IMR-90 (cell line): ENCODE measurements around the gene TWIST1. TPM values are rescaled to one million over a fixed set of nuclear protein-coding genes. Genes with fewer than 3 reads are reported as not detected.

Experiments used
- ATAC-seq: fragments of 200-7000 bp; cut with Tn5 transposase; 2 replicates; pipeline ENCODE4 v1.9.1; 2020; ENCODE audit warnings: low read depth, mild to moderate bottlenecking, moderate library complexity
- BruUV-seq: library from RNA; stranded (reverse); fragments of 400-500 nt; replicated peaks from 2 replicates; lab custom pipeline; 2021; lab: Mats Ljungman, UMichigan
- CTCF ChIA-PET: fragments of 300-600 bp; formaldehyde crosslinking; extraction: SDS; loops from one replicate; lab custom pipeline; 2021; ENCODE audit warnings: antibody characterized with exemption; lab: Yijun Ruan, JAX
- POLR2A ChIA-PET: fragments of 300-600 bp; sonication (Branson Sonifier 250); formaldehyde crosslinking; loops from one replicate; lab custom pipeline; 2022; ENCODE audit warnings: antibody characterized with exemption; ENCODE audit not compliant: unreplicated experiment; lab: Charles Lee
- DNase-seq: peaks from one replicate; pipeline ENCODE4 v3.0.0; 2013
- H2AFZ ChIP-seq: replicated peaks from 2 replicates; pipeline ENCODE3; 2013; ENCODE audit warnings: low read length, mild to moderate bottlenecking; ENCODE audit not compliant: poor library complexity
- H2AK5ac ChIP-seq: 2 replicates; pipeline ENCODE4 v1.6.1; 2013; ENCODE audit warnings: low read depth, low read length, inconsistent platforms
- H2AK9ac ChIP-seq: replicated peaks from 2 replicates; pipeline ENCODE3; 2013; ENCODE audit warnings: mild to moderate bottlenecking, low read depth, low read length, moderate library complexity; ENCODE audit not compliant: poor library complexity
- H2BK120ac ChIP-seq: 2 replicates; pipeline ENCODE4 v1.6.1; 2013; ENCODE audit warnings: low read depth, low read length, inconsistent platforms
- H2BK15ac ChIP-seq: 3 replicates; pipeline ENCODE4 v1.6.1; 2013; ENCODE audit warnings: low read depth, low read length, inconsistent platforms
- H2BK20ac ChIP-seq: 2 replicates; pipeline ENCODE4 v1.6.1; 2013; ENCODE audit warnings: low read depth, mild to moderate bottlenecking, inconsistent platforms, low read length, moderate library complexity
- H2BK5ac ChIP-seq: 2 replicates; pipeline ENCODE4 v1.6.1; 2013; ENCODE audit warnings: mild to moderate bottlenecking, low read depth, low read length, inconsistent platforms; ENCODE audit not compliant: poor library complexity, severe bottlenecking
- H3K14ac ChIP-seq: replicated peaks from 2 replicates; pipeline ENCODE4 v1.6.1; 2013; ENCODE audit warnings: low read depth, low read length, inconsistent platforms
- H3K18ac ChIP-seq: 2 replicates; pipeline ENCODE4 v1.6.1; 2013; ENCODE audit warnings: low read depth, low read length, control low read depth
- H3K23ac ChIP-seq: 2 replicates; pipeline ENCODE4 v1.6.1; 2013; ENCODE audit warnings: low read depth, low read length, inconsistent platforms
- H3K27ac ChIP-seq: 2 replicates; pipeline ENCODE4 v1.5.1; 2013; ENCODE audit warnings: mild to moderate bottlenecking, control low read depth, low read length; ENCODE audit not compliant: insufficient read depth
- H3K27me3 ChIP-seq: 2 replicates; pipeline ENCODE4 v1.6.1; 2013; ENCODE audit warnings: low read length; ENCODE audit not compliant: control insufficient read depth, insufficient read depth
- H3K36me3 ChIP-seq: 2 replicates; pipeline ENCODE4 v1.6.1; 2013; ENCODE audit warnings: low read length, mixed read lengths; ENCODE audit not compliant: control insufficient read depth, insufficient read depth
- H3K4ac ChIP-seq: 2 replicates; pipeline ENCODE4 v1.6.1; 2013; ENCODE audit warnings: low read depth, low read length, inconsistent platforms
- H3K4me1 ChIP-seq: 2 replicates; pipeline ENCODE4 v1.6.1; 2013; ENCODE audit warnings: low read length, mixed read lengths; ENCODE audit not compliant: control insufficient read depth, insufficient read depth
- H3K4me2 ChIP-seq: 2 replicates; pipeline ENCODE4 v1.6.1; 2013; ENCODE audit warnings: low read depth, mild to moderate bottlenecking, control low read depth, low read length, moderate library complexity
- H3K4me3 ChIP-seq: 2 replicates; pipeline ENCODE4 v1.5.1; 2013; ENCODE audit warnings: low read depth, mild to moderate bottlenecking, control low read depth, low read length, moderate library complexity; ENCODE audit not compliant: insufficient read depth
- H3K56ac ChIP-seq: 2 replicates; pipeline ENCODE4 v1.6.1; 2013; ENCODE audit warnings: low read length, inconsistent platforms; ENCODE audit not compliant: insufficient read depth; ENCODE audit errors: extremely low read depth
- H3K79me1 ChIP-seq, 2 experiments: 2 replicates each; pipeline ENCODE4 v1.6.1; 2013; ENCODE audit warnings: low read length in 2 of 2, inconsistent platforms in 1 of 2, low read depth in 1 of 2
- H3K9ac ChIP-seq: 2 replicates; pipeline ENCODE4 v1.6.1; 2013; ENCODE audit warnings: low read depth, low read length, control low read depth
- H3K9me1 ChIP-seq: 2 replicates; pipeline ENCODE4 v1.6.1; 2013; ENCODE audit warnings: low read length, inconsistent platforms; ENCODE audit not compliant: insufficient read depth
- H3K9me3 ChIP-seq: 2 replicates; pipeline ENCODE4 v1.6.1; 2013; ENCODE audit warnings: low read length; ENCODE audit not compliant: control insufficient read depth, insufficient read depth
- H4K20me1 ChIP-seq: 2 replicates; pipeline ENCODE4 v1.6.1; 2013; ENCODE audit warnings: low read length, inconsistent platforms; ENCODE audit not compliant: insufficient read depth
- H4K5ac ChIP-seq: 2 replicates; pipeline ENCODE4 v1.6.1; 2013; ENCODE audit warnings: mild to moderate bottlenecking, low read depth, low read length, control low read depth
- H4K8ac ChIP-seq, 2 experiments: 2 replicates each; pipeline ENCODE4 v1.6.1; 2013; ENCODE audit warnings: low read depth in 2 of 2, low read length in 2 of 2, control low read depth in 1 of 2, inconsistent platforms in 1 of 2
- H4K91ac ChIP-seq: 2 replicates; pipeline ENCODE4 v1.6.1; 2013; ENCODE audit warnings: low read depth, low read length, inconsistent platforms; ENCODE audit not compliant: insufficient read depth
- BHLHE40 ChIP-seq: fragments of 150-350 bp; IDR thresholded peaks from 2 replicates; pipeline ENCODE4 v1.6.1; 2016; ENCODE audit warnings: mild to moderate bottlenecking, low read depth, low read length
- CEBPB ChIP-seq: IDR thresholded peaks from 2 replicates; pipeline ENCODE4 v1.6.1; 2012; ENCODE audit warnings: low read depth, low read length, improper control_type of control experiment
- CHD1 ChIP-seq: IDR thresholded peaks from 2 replicates; pipeline ENCODE4 v1.6.1; 2012; ENCODE audit warnings: low read depth, low read length, improper control_type of control experiment
- CTCF ChIP-seq: conservative IDR thresholded peaks from 2 replicates; pipeline ENCODE4 v1.5.1; 2012; ENCODE audit warnings: mild to moderate bottlenecking, low read depth, low read length, improper control_type of control experiment
- ELK1 ChIP-seq: fragments of 150-350 bp; IDR thresholded peaks from 2 replicates; pipeline ENCODE4 v1.6.1; 2016; ENCODE audit warnings: low read depth, mild to moderate bottlenecking, low read length, moderate library complexity, borderline replicate concordance
- FOS ChIP-seq: fragments of 150-350 bp; IDR thresholded peaks from 2 replicates; pipeline ENCODE4 v1.6.1; 2016; ENCODE audit warnings: low read depth, low read length
- MAFK ChIP-seq: IDR thresholded peaks from 2 replicates; pipeline ENCODE4 v1.6.1; 2012; ENCODE audit warnings: low read depth, low read length, improper control_type of control experiment
- MAZ ChIP-seq: IDR thresholded peaks from 2 replicates; pipeline ENCODE4 v1.6.1; 2012; ENCODE audit warnings: low read depth, mild to moderate bottlenecking, low read length, improper control_type of control experiment, moderate library complexity, borderline replicate concordance
- MXI1 ChIP-seq: IDR thresholded peaks from 2 replicates; pipeline ENCODE4 v1.6.1; 2012; ENCODE audit warnings: low read depth, mild to moderate bottlenecking, low read length, moderate library complexity, borderline replicate concordance
- NFE2L2 ChIP-seq: fragments of 150-350 bp; IDR thresholded peaks from 2 replicates; pipeline ENCODE4 v1.6.1; 2016; ENCODE audit warnings: low read depth, mild to moderate bottlenecking, low read length
- POLR2A ChIP-seq: IDR thresholded peaks from 2 replicates; pipeline ENCODE4 v1.6.1; 2012; ENCODE audit warnings: mild to moderate bottlenecking, low read depth, low read length
- RAD21 ChIP-seq: IDR thresholded peaks from 2 replicates; pipeline ENCODE4 v1.6.1; 2012; ENCODE audit warnings: low read length, improper control_type of control experiment
- RCOR1 ChIP-seq: IDR thresholded peaks from 2 replicates; pipeline ENCODE4 v1.6.1; 2012; ENCODE audit warnings: mild to moderate bottlenecking, low read length, improper control_type of control experiment; ENCODE audit not compliant: insufficient replicate concordance
- RFX5 ChIP-seq: IDR thresholded peaks from 2 replicates; pipeline ENCODE4 v1.8.0; 2012; ENCODE audit warnings: low read depth, mild to moderate bottlenecking, low read length, moderate library complexity
- SMC3 ChIP-seq: fragments of 150-350 bp; IDR thresholded peaks from 2 replicates; pipeline ENCODE4 v1.6.1; 2016; ENCODE audit warnings: low read depth, mild to moderate bottlenecking, antibody characterized with exemption, low read length, moderate library complexity
- USF2 ChIP-seq: fragments of 150-350 bp; IDR thresholded peaks from 2 replicates; pipeline ENCODE4 v1.6.1; 2017; ENCODE audit warnings: mild to moderate bottlenecking, antibody characterized with exemption, low read length, low read depth
- WGBS, 2 experiments: methylation state at CpG; one replicate each; pipeline versions ENCODE4 v1.1.5 to v1.1.7; 2013; ENCODE audit warnings: missing lambda C conversion rate in 2 of 2; ENCODE audit not compliant: insufficient read length in 1 of 2; ENCODE audit errors: extremely low coverage in 2 of 2; 5-methylcytosine and 5-hydroxymethylcytosine counted together
- dilution Hi-C: fragments of 300-500 bp; cut with HindIII; formaldehyde crosslinking; loops from one replicate; pipeline ENCODE4 v1.14.3; 2018; ENCODE audit warnings: low sequenced_read_pairs; ENCODE audit not compliant: unreplicated experiment
- in situ Hi-C: fragments of 300-500 bp; cut with MboI; formaldehyde crosslinking; loops from 3 replicates; pipeline ENCODE4 v1.14.3; 2019; ENCODE audit warnings: low sequenced_read_pairs, inconsistent platforms, mixed read lengths
- intact Hi-C: fragments of 100-400 bp; cut with micrococcal nuclease; formaldehyde crosslinking; loops from 2 replicates; pipeline ENCODE4 v1.10.0; 2022
- polyA plus RNA-seq, 3 experiments: library from polyadenylated mRNA; depleted of rRNA; stranded (reverse); fragments of >200 nt; gene quantifications; 2 replicates each; pipeline ENCODE4 v1.2.3, GENCODE V29; 2012; ENCODE audit warnings: low replicate concordance in 1 of 3
- total RNA-seq: library from RNA; depleted of rRNA; stranded (reverse); fragments of >200 nt; gene quantifications from 2 replicates; pipeline ENCODE4 v1.2.3, GENCODE V29; 2012

The TWIST1 gene
- total and polyA plus RNA-seq, 2 of the 4 experiments (the other 2 are of a cell fraction): 5.4 to 42.3 TPM

- Histone ChIP-seq H2BK15ac (no peak overlapping the region), H3K4ac (no peak overlapping the region), H3K36me3 (no peaks in the 10 kb centered on the region; the same call in 1 of the 2 replicates), H2AFZ (no peak overlapping the region), H3K27ac (no peak overlapping the region), H3K4me1 (peaks cover 7% of the 10 kb centered on the region), H3K23ac (no peak overlapping the region), H4K8ac (no peak overlapping the region), H2BK20ac (no peak overlapping the region), H3K79me1 (peaks cover 6 to 34% of the 10 kb centered on the region in 2 experiments; a peak in 3 of 4 replicates), H3K4me3 (no peak overlapping the region), H4K20me1 (peaks cover 3% of the 10 kb centered on the region; the same call in 1 of the 2 replicates), H3K9me1 (0 out of 2 replicates have a peak, but pooled peaks cover 3% of the 10 kb centered on the region), H3K18ac (no peak overlapping the region), H4K91ac (no peak overlapping the region), H3K9me3 (no peaks in the 10 kb centered on the region), H3K9ac (no peak overlapping the region), H4K5ac (no peak overlapping the region), H3K56ac (no peak overlapping the region), H3K4me2 (no peak overlapping the region), H2AK5ac (no peak overlapping the region), H2BK120ac (no peak overlapping the region), H3K27me3 (no peaks in the 10 kb centered on the region), H2AK9ac (no peak overlapping the region), H2BK5ac (no peak overlapping the region), H3K14ac (no peak overlapping the region)
- dilution Hi-C loops (no loop called here), intact Hi-C loops (loop anchor here (10.0 kb wide), 1 partner anchor 356 kb away; no protein-coding TSS in a partner anchor), in situ Hi-C loops (loop anchor here (10.0 to 25.0 kb wide), 2 partner anchors 416 to 748 kb away; no protein-coding TSS in a partner anchor)
- no peak for TF ChIP-seq MAFK
- no peak for TF ChIP-seq SMC3
- TF ChIP-seq BHLHE40: no peak
- TF ChIP-seq ELK1: no peak
- no peak for TF ChIP-seq RCOR1
- no peak for TF ChIP-seq MXI1
- no peak for TF ChIP-seq NFE2L2
- TF ChIP-seq MAZ: no peak
- TF ChIP-seq RFX5: no peak
- TF ChIP-seq FOS: no peak
- TF ChIP-seq POLR2A: no peak
- TF ChIP-seq CHD1: no peak
- no peak for TF ChIP-seq CTCF
- TF ChIP-seq RAD21: no peak
- no peak for TF ChIP-seq CEBPB
- no peak for TF ChIP-seq USF2
- DNase-seq (no peak), ATAC-seq (no peak)
- CTCF ChIA-PET: no interaction called here
- WGBS, 2 experiments: 100% methylated on average over 3 of the region's 6 CpGs; no CpG with 5 or more reads in 1 of the 2 experiments
- no TSS peak for BruUV-seq
- POLR2A ChIA-PET: no interaction called here
These were observed 6.7 kb downstream of the TWIST1 start for GRCh38 chr7:19110776-19111175.
